ENCODE results near the gene MYZAP.

DNA sequence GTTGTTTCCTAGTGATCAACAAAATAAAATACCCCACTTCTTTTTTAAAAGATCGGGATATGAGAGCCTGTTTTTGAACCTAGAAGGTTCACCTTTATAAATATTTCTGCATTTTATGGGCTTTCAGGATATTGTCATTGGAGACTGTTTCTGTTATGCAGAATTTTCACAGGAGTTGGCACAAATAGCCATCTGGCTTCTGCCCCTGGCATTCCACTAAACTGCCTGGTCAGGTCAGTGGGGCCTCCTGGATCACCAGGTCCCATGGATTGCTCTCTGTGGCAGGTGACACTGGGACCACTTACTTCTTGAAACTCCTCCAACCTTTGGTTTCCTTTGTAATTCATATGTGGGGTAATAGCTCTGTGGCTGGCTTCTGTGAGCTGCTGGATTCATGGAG is 89.3 kb downstream of the MYZAP start:
- TF ChIP-seq EZH2 (IDR thresholded peaks at IDR 0.05; ENCODE audit: borderline replicate concordance, low read depth, low read length, poor library complexity, severe bottlenecking) = no peak
- TF ChIP-seq, protein P1, sequence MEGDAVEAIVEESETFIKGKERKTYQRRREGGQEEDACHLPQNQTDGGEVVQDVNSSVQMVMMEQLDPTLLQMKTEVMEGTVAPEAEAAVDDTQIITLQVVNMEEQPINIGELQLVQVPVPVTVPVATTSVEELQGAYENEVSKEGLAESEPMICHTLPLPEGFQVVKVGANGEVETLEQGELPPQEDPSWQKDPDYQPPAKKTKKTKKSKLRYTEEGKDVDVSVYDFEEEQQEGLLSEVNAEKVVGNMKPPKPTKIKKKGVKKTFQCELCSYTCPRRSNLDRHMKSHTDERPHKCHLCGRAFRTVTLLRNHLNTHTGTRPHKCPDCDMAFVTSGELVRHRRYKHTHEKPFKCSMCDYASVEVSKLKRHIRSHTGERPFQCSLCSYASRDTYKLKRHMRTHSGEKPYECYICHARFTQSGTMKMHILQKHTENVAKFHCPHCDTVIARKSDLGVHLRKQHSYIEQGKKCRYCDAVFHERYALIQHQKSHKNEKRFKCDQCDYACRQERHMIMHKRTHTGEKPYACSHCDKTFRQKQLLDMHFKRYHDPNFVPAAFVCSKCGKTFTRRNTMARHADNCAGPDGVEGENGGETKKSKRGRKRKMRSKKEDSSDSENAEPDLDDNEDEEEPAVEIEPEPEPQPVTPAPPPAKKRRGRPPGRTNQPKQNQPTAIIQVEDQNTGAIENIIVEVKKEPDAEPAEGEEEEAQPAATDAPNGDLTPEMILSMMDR (conservative IDR thresholded peaks at IDR 0.05; ENCODE audit: low read depth, low read length) = no peak
